ENCODE measurements around the gene SNRNP35. TPM values are rescaled to one million over a fixed set of nuclear protein-coding genes. Genes with fewer than 3 reads are reported as not detected.

SNRNP35 gene
- total and polyA plus RNA-seq, 2 of the 8 experiments (the other 6 are each of a cell fraction or from before 2014, with no cell fraction given), result 8.0 to 16.9 TPM

DNA sequence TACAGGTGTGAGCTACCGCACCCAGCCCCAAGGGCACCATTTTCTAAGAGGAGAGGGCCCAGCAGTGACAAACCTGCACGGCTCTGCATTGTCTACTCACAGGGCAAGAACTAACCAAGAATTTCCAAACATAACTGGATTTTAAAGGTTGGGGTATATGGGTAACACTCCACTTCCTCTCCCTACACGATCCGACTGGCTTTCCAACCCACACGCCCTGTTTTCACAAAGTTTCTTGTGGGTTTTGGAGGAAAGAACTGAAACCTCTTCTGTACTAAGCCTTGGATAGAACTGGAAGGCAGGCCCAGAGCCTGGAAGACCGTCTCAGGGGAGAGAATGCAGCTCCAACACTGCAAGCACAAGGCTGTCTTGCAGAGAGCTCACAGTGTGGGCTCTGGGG, 24.9 kb downstream of the SNRNP35 start:
- ChIA-PET POLR2A (ENCODE audit: partially characterized antibody) (interaction anchor here (0.7 to 2.3 kb wide), 6 partner anchors 14 to 627 kb away, joined by 3 to 6 read pairs (median 4); no protein-coding TSS in a partner anchor), CTCF (ENCODE audit: partially characterized antibody) (no interaction called here)
- no peak overlapping the region for H3K4me3 ChIP-seq (ENCODE audit: extremely low read depth in 1 of 4, insufficient read depth in 2 of 4, low read depth in 3 of 4, low read length in 4 of 4)
- no peak overlapping the region for H4K91ac ChIP-seq (replicated peaks; ENCODE audit: insufficient read length, low read length)
- H3K14ac ChIP-seq (ENCODE audit: insufficient read length), result no peak overlapping the region
- H3K23ac ChIP-seq (ENCODE audit: insufficient read length), result no peak overlapping the region
- 98% methylated on average over 6 of the region's 6 CpGs; no CpG with 5 or more reads in 1 of the 2 experiments for WGBS, 2 experiments (ENCODE audit: extremely low coverage in 1 of 2, insufficient coverage in 1 of 2, insufficient read length in 1 of 2, insufficient replicate concordance in 2 of 2, low coverage in 1 of 2, low lambda C conversion rate in 2 of 2, missing lambda C conversion rate in 1 of 2)
- DNase-seq (ENCODE audit: low read depth in 1 of 2, low spot score in 2 of 2), result no peak
- H3K27ac ChIP-seq (ENCODE audit: low read depth, low read length), result no peak overlapping the region
- no peaks in the 10 kb centered on the region for H3K27me3 ChIP-seq (replicated peaks in 1 of 4; ENCODE audit: control insufficient read depth in 3 of 4, extremely low read depth in 1 of 4, insufficient read depth in 3 of 4, low read length in 3 of 4)
- no peak overlapping the region for H2AK5ac ChIP-seq (ENCODE audit: low read depth, low read length)
- H3K36me3 ChIP-seq (ENCODE audit: control insufficient read depth in 2 of 4, insufficient read depth in 4 of 4, low read length in 3 of 4), result no peaks in the 10 kb centered on the region
- H2AFZ ChIP-seq (ENCODE audit: low read length), result no peak overlapping the region
- peaks cover 0 to 1% of the 10 kb centered on the region in 2 experiments for H4K20me1 ChIP-seq (replicated peaks in 1 of 2; ENCODE audit: control insufficient read depth in 1 of 2, insufficient read depth in 2 of 2, low read length in 2 of 2)
- H3K79me1 ChIP-seq (ENCODE audit: low read depth, low read length), result no peaks in the 10 kb centered on the region
- H4K5ac ChIP-seq (ENCODE audit: insufficient read length, low read depth, low read length), result no peak overlapping the region
- H3K9me3 ChIP-seq (ENCODE audit: insufficient read depth in 2 of 2, low read depth in 1 of 2, low read length in 1 of 2), result no peaks in the 10 kb centered on the region
- FAIRE-seq, result no peak
- no peak overlapping the region for H4K8ac ChIP-seq (ENCODE audit: extremely low read depth, insufficient read depth, low read length)
- H3K4me1 ChIP-seq (replicated peaks in 1 of 4; ENCODE audit: control insufficient read depth in 3 of 4, insufficient read depth in 4 of 4, low read length in 3 of 4), result no peaks in the 10 kb centered on the region; a peak in 1 of 7 replicates
- no peaks in the 10 kb centered on the region for H3K23me2 ChIP-seq (ENCODE audit: low read depth, low read length)
- H3K79me2 ChIP-seq (ENCODE audit: control insufficient read depth in 1 of 2, insufficient read depth in 2 of 2, low read length in 2 of 2), result no peaks in the 10 kb centered on the region
- no peak overlapping the region for H3K56ac ChIP-seq (replicated peaks; ENCODE audit: insufficient read length, low read depth, low read length)
- no peak overlapping the region for H2BK20ac ChIP-seq (ENCODE audit: low read length)
- no peak overlapping the region for H3K9ac ChIP-seq (replicated peaks in 1 of 4; ENCODE audit: extremely low read depth in 1 of 4, low read depth in 3 of 4, low read length in 3 of 4)
- no peak overlapping the region for H2BK12ac ChIP-seq (ENCODE audit: low read depth, low read length)
- H3K18ac ChIP-seq (ENCODE audit: extremely low read depth, low read length), result no peak overlapping the region
- no peak overlapping the region for H3K4me2 ChIP-seq (ENCODE audit: insufficient read depth in 1 of 2, low read depth in 2 of 2, low read length in 2 of 2)
- no peak overlapping the region for H3K4ac ChIP-seq (replicated peaks; ENCODE audit: insufficient read length, low read depth, low read length)
- no peak overlapping the region for H2BK5ac ChIP-seq (ENCODE audit: low read depth, low read length)
- H2BK120ac ChIP-seq (replicated peaks; ENCODE audit: low read depth, low read length), result no peak overlapping the region
- H2BK15ac ChIP-seq (ENCODE audit: low read length), result no peak overlapping the region
- TF ChIP-seq CTBP2 (IDR thresholded peaks at IDR 0.05; ENCODE audit: borderline replicate concordance, insufficient read depth, insufficient read length, low read length) (no peak), CTCF (IDR thresholded peaks at IDR 0.05; ENCODE audit: control extremely low read depth in 1 of 3, insufficient read depth in 1 of 3, low read depth in 1 of 3, low read length in 3 of 3) (no peak), POLR2AphosphoS5 (IDR thresholded peaks at IDR 0.05; ENCODE audit: low read depth, low read length) (no peak), HDAC6 (IDR thresholded peaks at IDR 0.05; ENCODE audit: low read depth, low read length) (no peak), YY1 (IDR thresholded peaks at IDR 0.05; ENCODE audit: low read depth, low read length) (no peak), RAD21 (IDR thresholded peaks at IDR 0.05 in 1 of 2, conservative IDR thresholded peaks at IDR 0.05 in 1 of 2; ENCODE audit: low read depth in 2 of 2, low read length in 2 of 2) (no peak), JUND (IDR thresholded peaks at IDR 0.05; ENCODE audit: low read length) (no peak), FOSL1 (IDR thresholded peaks at IDR 0.05; ENCODE audit: insufficient read depth, low read depth, low read length) (no peak), CBX5 (IDR thresholded peaks at IDR 0.05; ENCODE audit: low read depth, low read length) (no peak), SIX5 (IDR thresholded peaks at IDR 0.05; ENCODE audit: low read depth, low read length) (no peak), PHF8 (conservative IDR thresholded peaks at IDR 0.05; ENCODE audit: low read depth, low read length) (no peak)

Measured in H1 (cell line).